ENCODE measurements around the gene PIM2.

GRCh38 chrX:48957477-48957826 lies 38.6 kb upstream of the PIM2 start, which contains the start of gene OTUD5:
- no peak for TF ChIP-seq EZH2 (IDR thresholded peaks at IDR 0.05; ENCODE audit: insufficient read depth, poor library complexity, severe bottlenecking)
- TF ChIP-seq EZH2phosphoT487 (IDR thresholded peaks at IDR 0.05; ENCODE audit: insufficient read depth, low read depth) = no peak

Data from GM23248 (cell line).